Left ventricle myocardium inferior (tissue), 1 donor: ENCODE results near the gene LRRC71. TPM values are rescaled to one million over a fixed set of nuclear protein-coding genes. Genes with fewer than 3 reads are reported as not detected.

Source experiments
- DNase-seq: peaks from one replicate; pipeline ENCODE4 v3.0.0-alpha.2; 2020
- H3K27ac ChIP-seq: fragments of 200-600 bp; replicated peaks from 2 replicates; pipeline ENCODE4 v1.8.0; 2021
- H3K27me3 ChIP-seq: fragments of 200-600 bp; 2 replicates; pipeline ENCODE4 v1.8.0; 2021; ENCODE audit warnings: low read depth
- H3K36me3 ChIP-seq: fragments of 200-600 bp; 2 replicates; pipeline ENCODE4 v1.8.0; 2021
- H3K4me1 ChIP-seq: fragments of 200-600 bp; 2 replicates; pipeline ENCODE4 v1.8.0; 2021
- H3K4me3 ChIP-seq: fragments of 200-600 bp; 2 replicates; pipeline ENCODE4 v1.8.0; 2021; ENCODE audit warnings: mild to moderate bottlenecking, moderate library complexity
- H3K9me3 ChIP-seq: fragments of 200-600 bp; replicated peaks from 2 replicates; pipeline ENCODE4 v1.8.0; 2021
- intact Hi-C: fragments of 100-400 bp; cut with micrococcal nuclease; formaldehyde crosslinking; loops from one replicate; pipeline ENCODE4 v1.11.0; 2022
- total RNA-seq: library from RNA; stranded (reverse); fragmentation: NEBNext Ultra II Directional; extraction: Animal tissue kit (Norgen Biotek cat#: 25700); gene quantifications from one replicate; pipeline ENCODE4 v1.2.1, GENCODE V29; 2021
- TF ChIP-seq, protein P1 (sequence below): fragments of 200-600 bp; IDR thresholded peaks from 2 replicates; pipeline ENCODE4 v1.8.0; 2021; ENCODE audit warnings: antibody characterized with exemption, mild to moderate bottlenecking, borderline replicate concordance
- donor health status: DM: no; HTN: yes; CAD: no; lungs with severe emphysema.

The LRRC71 gene
- total RNA-seq, 1 donor from 2014 or later, result 0.27 TPM

DNA sequence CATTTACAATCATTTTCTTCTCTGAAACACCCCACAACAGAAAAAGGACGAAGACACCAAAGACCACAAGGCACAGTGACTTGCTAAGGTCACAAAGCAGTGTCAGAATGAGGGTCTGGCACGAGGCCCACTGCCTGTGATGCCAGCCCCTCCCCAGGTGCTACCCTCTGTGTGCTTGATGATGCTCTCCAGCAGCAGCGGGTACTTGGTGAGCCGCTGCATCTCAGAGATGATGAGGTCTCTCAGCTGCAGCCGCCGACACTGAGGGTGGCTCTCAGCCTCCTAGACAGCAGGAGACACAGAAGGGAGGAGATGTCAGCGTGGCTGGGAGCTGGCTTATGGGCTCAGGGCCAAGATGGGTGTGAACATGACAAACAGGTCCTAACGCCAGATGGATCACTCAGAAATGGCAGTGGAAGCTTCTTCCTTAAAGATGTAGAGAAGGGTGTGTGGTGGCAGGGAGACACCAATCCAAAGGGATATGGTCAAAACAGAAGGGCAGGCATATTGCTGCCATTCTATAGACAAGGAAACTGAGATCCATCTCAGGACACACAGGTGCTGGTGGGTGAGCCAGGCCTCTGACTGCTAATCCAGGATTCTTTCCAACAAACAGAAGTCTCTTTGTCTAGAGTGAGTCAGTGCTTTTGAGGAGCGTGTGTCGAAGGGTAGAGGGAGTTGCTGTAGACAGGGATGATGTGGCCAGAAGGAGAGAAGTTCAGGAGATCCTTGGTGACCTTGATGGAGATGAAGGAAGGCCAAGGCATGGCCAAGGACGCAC lies 25.6 kb downstream of the LRRC71 start:
- TF ChIP-seq, protein P1, sequence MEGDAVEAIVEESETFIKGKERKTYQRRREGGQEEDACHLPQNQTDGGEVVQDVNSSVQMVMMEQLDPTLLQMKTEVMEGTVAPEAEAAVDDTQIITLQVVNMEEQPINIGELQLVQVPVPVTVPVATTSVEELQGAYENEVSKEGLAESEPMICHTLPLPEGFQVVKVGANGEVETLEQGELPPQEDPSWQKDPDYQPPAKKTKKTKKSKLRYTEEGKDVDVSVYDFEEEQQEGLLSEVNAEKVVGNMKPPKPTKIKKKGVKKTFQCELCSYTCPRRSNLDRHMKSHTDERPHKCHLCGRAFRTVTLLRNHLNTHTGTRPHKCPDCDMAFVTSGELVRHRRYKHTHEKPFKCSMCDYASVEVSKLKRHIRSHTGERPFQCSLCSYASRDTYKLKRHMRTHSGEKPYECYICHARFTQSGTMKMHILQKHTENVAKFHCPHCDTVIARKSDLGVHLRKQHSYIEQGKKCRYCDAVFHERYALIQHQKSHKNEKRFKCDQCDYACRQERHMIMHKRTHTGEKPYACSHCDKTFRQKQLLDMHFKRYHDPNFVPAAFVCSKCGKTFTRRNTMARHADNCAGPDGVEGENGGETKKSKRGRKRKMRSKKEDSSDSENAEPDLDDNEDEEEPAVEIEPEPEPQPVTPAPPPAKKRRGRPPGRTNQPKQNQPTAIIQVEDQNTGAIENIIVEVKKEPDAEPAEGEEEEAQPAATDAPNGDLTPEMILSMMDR, result no peak
- H3K27me3 ChIP-seq, result no peaks in the 10 kb centered on the region
- H3K4me3 ChIP-seq, result no peak overlapping the region
- no peak overlapping the region for H3K27ac ChIP-seq
- intact Hi-C loops, result no loop called here
- H3K9me3 ChIP-seq, result no peaks in the 10 kb centered on the region
- DNase-seq, result no peak
- H3K36me3 ChIP-seq, result peaks cover 100% of the 10 kb centered on the region
- no peaks in the 10 kb centered on the region for H3K4me1 ChIP-seq

DNA sequence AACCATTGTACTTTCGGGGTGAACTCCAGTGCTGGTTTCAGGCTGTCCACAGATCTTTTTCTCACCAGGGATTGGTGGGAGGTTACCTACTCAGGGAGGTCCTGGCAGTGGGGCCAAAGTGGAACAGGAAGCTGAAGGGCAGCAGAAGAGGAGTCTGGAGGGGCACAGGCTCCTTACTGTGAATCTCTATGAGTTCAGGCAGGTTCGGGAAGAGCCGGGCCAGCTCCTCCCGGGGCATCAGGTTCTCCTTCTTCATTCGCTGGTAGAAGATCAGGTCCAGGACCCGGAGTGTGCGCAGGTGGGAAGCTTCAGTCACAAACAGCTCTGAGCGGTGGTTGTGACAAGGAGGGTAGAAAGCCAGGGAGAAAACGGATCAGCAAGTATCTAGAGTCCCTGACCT lies 26.7 kb downstream of the LRRC71 start:
- H3K4me1 ChIP-seq, result no peaks in the 10 kb centered on the region
- no peak overlapping the region for H3K4me3 ChIP-seq
- TF ChIP-seq, protein P1, result no peak
- DNase-seq, result no peak
- no peaks in the 10 kb centered on the region for H3K9me3 ChIP-seq
- intact Hi-C loops, result no loop called here
- no peaks in the 10 kb centered on the region for H3K27me3 ChIP-seq
- H3K27ac ChIP-seq, result no peak overlapping the region
- H3K36me3 ChIP-seq, result peaks cover 100% of the 10 kb centered on the region

DNA sequence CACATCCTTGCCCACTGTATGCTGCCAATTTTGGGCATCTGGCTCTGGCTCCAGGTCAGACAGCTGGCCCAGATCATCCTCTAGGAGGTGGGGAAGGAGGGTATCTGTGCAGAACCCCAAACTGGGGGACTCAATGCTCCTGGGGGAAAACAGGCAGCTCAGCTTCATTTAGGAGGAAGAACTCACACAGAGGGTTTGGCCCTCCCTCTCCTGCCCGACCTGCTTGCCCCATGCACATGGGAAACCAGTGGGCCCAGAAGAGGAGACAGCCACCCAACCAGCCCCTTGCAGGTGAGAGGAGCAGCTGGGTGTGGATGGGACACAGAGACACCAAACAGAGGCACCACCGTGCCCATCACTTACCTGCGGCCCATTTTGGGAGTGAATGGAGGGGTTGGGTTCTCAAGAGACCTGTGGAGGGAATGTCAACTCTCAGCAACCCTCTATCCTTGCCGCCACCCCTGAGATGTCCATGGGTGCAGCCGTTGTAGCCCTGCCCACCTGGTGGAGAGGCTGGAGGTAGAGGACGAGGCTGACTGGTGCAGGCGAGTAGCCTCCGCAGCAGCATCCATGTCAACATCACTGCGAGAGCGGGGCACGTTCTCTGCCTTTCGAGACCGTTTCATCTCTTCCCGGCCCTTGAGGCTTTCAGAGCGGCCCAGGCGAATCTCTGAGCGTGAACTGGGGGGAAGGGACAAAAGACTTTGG lies 27.5 kb downstream of the LRRC71 start:
- no peak overlapping the region for H3K4me3 ChIP-seq
- H3K27me3 ChIP-seq, result no peaks in the 10 kb centered on the region
- TF ChIP-seq, protein P1, result no peak
- no peaks in the 10 kb centered on the region for H3K4me1 ChIP-seq
- peaks cover 100% of the 10 kb centered on the region for H3K36me3 ChIP-seq
- intact Hi-C loops, result no loop called here
- DNase-seq, result no peak
- no peak overlapping the region for H3K27ac ChIP-seq
- no peaks in the 10 kb centered on the region for H3K9me3 ChIP-seq

DNA sequence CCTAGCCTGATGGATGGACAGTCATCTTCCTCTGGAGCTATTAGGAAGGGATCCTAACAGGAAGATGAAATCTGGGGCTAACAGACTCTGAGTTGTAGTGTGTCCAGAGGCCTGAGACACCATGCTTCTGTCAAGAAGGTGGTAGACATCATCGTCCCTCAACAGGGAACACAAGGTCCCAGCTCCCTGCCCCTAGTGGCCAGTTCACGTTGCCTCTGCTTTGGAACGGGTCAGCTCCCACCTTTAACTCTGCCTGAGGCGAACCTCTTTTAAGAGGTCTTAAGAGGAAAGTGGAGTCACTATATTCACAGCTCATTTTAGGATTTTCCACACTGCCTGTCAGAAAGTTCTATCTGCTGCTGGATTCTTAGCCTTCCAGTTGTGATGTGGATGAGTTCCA lies 28.3 kb downstream of the LRRC71 start:
- Histone ChIP-seq H3K36me3 (peaks cover 100% of the 10 kb centered on the region), H3K27ac (no peak overlapping the region)

DNA sequence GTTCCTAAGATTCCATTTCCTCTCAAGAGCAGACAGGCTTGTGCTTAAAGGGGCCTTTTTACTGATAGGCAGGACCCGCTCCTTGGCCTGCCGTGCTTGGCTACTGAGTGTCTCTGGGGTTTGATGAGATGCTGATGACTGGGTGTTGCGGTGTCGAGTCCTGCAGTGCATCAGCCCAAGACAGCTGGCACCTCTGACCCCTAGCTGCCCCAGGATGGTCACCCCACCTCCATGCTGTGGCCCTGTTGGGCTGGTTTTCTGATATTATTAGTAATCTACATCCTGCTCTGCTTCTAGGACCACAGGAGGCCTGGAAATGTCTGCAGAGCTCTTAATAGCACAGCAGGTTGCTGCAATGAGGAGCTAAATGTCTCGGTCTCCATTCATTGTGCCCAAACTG lies 28.7 kb downstream of the LRRC71 start:
- peaks cover 100% of the 10 kb centered on the region for H3K36me3 ChIP-seq
- no peak overlapping the region for H3K4me3 ChIP-seq
- no peaks in the 10 kb centered on the region for H3K27me3 ChIP-seq
- TF ChIP-seq, protein P1, result no peak
- no peak overlapping the region for H3K27ac ChIP-seq
- no peaks in the 10 kb centered on the region for H3K4me1 ChIP-seq
- H3K9me3 ChIP-seq, result no peaks in the 10 kb centered on the region
- intact Hi-C loops, result no loop called here
- DNase-seq, result no peak

More for the DNA sequence above, 28.3 kb downstream of the LRRC71 start:
- Histone ChIP-seq H3K27me3 (no peaks in the 10 kb centered on the region), H3K4me3 (no peak overlapping the region), H3K9me3 (no peaks in the 10 kb centered on the region), H3K4me1 (no peaks in the 10 kb centered on the region)
- no peak for DNase-seq
- TF ChIP-seq, protein P1, result no peak
- intact Hi-C loops, result no loop called here
